Subcutaneous abdominal adipose tissue (tissue), 5 donors: ENCODE data around the gene REPS2.

ENCODE experiments used
- H3K27ac ChIP-seq: one replicate; pipeline ENCODE4 v1.7.0; 2013; ENCODE audit warnings: low read depth, mild to moderate bottlenecking, inconsistent platforms, low read length, moderate library complexity
- H3K27me3 ChIP-seq, 5 donors: one replicate each; pipeline ENCODE4 v1.7.0; 2013; ENCODE audit warnings: low read length in 5 of 5, inconsistent platforms in 1 of 5; ENCODE audit not compliant: control insufficient read depth in 5 of 5, insufficient read depth in 4 of 5
- H3K36me3 ChIP-seq, 5 donors: one replicate each; pipeline ENCODE4 v1.7.0; 2013; ENCODE audit warnings: low read length in 5 of 5; ENCODE audit not compliant: control insufficient read depth in 5 of 5, insufficient read depth in 5 of 5
- H3K4me1 ChIP-seq, 5 donors: one replicate each; pipeline ENCODE4 v1.7.0; 2013; ENCODE audit warnings: low read length in 5 of 5, mild to moderate bottlenecking in 3 of 5, moderate library complexity in 1 of 5; ENCODE audit not compliant: control insufficient read depth in 5 of 5, insufficient read depth in 5 of 5
- H3K4me3 ChIP-seq, 5 donors: one replicate each; pipeline ENCODE4 v1.7.0; 2013; ENCODE audit warnings: low read length in 5 of 5, low read depth in 1 of 5
- H3K9ac ChIP-seq, 5 donors: one replicate each; pipeline ENCODE4 v1.7.0; 2013; ENCODE audit warnings: low read length in 5 of 5, mild to moderate bottlenecking in 4 of 5, moderate library complexity in 3 of 5
- H3K9me3 ChIP-seq, 5 donors: one replicate each; pipeline ENCODE4 v1.7.0; 2013; ENCODE audit warnings: low read length in 5 of 5; ENCODE audit not compliant: control insufficient read depth in 5 of 5
- donor health status: healthy.
- donor health status: healthy.
- donor health status: healthy.
- donor health status: healthy.
- donor health status: healthy.

REPS2 gene

DNA sequence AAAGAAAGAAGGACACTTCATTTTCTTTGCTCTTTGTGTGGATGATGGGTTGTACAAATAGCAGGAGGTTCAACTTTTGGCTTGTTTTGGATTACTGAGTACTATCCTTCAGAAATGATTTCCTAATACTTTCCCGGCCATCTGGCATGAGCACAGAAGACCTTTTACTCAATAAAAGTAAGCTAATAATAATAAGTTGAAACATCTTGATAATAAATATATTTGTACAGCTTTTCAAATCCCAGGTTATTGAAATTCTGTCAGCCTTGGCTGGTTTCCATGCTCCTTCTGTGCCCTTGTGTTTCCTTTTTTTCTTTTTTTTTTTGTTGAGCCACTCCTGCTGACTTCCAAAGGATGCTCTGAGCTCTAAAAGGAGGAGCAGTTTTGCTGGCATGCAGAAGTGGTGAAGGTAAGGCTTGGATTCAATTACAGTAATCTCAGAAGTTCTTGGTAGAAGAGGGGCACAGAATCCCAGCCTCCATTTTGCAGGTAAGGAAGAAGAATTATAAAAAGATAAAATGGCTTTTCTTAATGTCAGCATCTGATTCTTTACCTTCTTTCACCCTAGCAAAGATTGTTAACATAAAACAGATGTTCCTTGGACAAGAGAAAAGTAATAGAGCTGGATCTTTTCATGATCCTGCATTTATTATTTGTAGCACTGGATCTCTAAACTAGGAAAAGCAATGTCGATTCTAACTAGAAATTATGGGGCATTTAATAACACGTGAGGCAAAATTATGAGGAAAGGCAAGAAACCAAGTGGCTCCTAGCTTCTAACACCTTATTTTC is 31.9 kb downstream of the REPS2 start:
- Histone ChIP-seq H3K36me3 (no peaks in the 10 kb centered on the region), H3K9ac (no peak overlapping the region), H3K27me3 (peaks cover 0 to 6% (median 0%) of the 10 kb centered on the region in 5 donors), H3K9me3 (peaks cover 0 to 5% (median 0%) of the 10 kb centered on the region in 5 donors), H3K4me3 (no peak overlapping the region), H3K27ac (no peak overlapping the region), H3K4me1 (peaks cover 0 to 2% (median 0%) of the 10 kb centered on the region in 5 donors)

DNA sequence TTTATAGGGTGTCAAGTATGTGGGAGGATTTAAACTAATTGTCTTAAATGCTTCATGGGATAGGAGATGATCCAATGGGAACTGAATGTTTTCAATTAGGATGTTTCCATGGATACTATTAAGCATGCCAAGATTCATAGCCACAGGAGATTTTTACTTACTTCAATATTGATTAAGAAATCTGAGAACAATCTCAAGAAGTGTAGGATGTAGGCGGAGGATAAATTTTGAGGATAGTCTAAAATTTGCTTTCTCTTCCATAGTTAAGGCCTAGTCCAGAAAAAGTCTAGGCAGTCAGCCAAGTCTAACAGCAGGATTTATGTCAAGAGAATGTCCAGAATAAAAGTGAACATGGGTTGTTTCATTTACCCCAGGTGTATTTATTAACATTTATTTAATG is 32.8 kb downstream of the REPS2 start:
- no peak overlapping the region for H3K27ac ChIP-seq
- no peak overlapping the region for H3K9ac ChIP-seq
- peaks cover 0 to 2% (median 0%) of the 10 kb centered on the region in 5 donors for H3K4me1 ChIP-seq
- H3K9me3 ChIP-seq = peaks cover 0 to 5% (median 0%) of the 10 kb centered on the region in 5 donors
- peaks cover 0 to 6% (median 0%) of the 10 kb centered on the region in 5 donors for H3K27me3 ChIP-seq
- no peak overlapping the region for H3K4me3 ChIP-seq
- H3K36me3 ChIP-seq = no peaks in the 10 kb centered on the region

DNA sequence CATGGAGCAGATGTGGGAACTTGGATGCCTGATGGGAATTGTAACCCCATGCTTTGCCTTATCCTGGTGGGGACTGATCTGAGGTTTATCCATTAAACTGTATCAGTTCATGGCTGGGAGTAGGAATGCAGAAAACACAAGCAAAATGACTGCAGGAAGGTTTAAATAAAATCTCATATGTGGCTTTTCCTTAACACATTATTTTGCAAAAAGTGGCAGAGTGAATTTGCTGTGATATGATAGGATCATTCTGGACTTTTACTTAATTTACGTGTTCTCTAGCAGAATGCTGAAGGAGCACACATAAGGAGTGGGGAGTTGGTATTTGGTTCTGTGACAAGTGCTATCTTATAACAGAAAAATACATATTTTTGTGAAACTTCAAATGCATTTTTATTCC is 34.8 kb downstream of the REPS2 start:
- peaks cover 0 to 6% (median 0%) of the 10 kb centered on the region in 5 donors for H3K27me3 ChIP-seq
- H3K27ac ChIP-seq = no peak overlapping the region
- peaks cover 0 to 5% (median 0%) of the 10 kb centered on the region in 5 donors for H3K9me3 ChIP-seq
- no peak overlapping the region for H3K9ac ChIP-seq
- H3K4me3 ChIP-seq = no peak overlapping the region
- peaks cover 0 to 2% (median 0%) of the 10 kb centered on the region in 5 donors for H3K4me1 ChIP-seq
- no peaks in the 10 kb centered on the region for H3K36me3 ChIP-seq

DNA sequence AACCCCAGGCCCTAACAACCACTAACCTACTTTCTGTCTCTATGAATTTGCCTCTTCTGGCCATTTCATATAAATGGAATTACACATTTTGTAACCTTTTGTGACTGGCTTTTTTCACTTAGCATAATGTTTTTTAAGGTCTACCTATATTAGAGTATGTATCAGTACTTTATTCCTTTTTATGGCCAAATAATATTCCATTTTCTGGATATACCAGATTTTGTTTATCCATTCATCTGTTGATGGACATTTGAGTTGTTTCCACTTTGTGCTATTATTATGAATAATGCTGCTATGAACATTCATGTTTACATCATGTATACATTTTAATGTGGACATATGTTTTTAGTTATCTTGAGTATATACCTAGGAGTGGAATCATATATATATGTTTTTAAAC is 35.5 kb downstream of the REPS2 start:
- no peak overlapping the region for H3K4me3 ChIP-seq
- H3K9ac ChIP-seq = no peak overlapping the region
- no peaks in the 10 kb centered on the region for H3K36me3 ChIP-seq
- H3K9me3 ChIP-seq = peaks cover 0 to 5% (median 0%) of the 10 kb centered on the region in 5 donors
- peaks cover 0 to 2% (median 0%) of the 10 kb centered on the region in 5 donors for H3K4me1 ChIP-seq
- no peak overlapping the region for H3K27ac ChIP-seq
- H3K27me3 ChIP-seq = peaks cover 0 to 9% (median 0%) of the 10 kb centered on the region in 5 donors

DNA sequence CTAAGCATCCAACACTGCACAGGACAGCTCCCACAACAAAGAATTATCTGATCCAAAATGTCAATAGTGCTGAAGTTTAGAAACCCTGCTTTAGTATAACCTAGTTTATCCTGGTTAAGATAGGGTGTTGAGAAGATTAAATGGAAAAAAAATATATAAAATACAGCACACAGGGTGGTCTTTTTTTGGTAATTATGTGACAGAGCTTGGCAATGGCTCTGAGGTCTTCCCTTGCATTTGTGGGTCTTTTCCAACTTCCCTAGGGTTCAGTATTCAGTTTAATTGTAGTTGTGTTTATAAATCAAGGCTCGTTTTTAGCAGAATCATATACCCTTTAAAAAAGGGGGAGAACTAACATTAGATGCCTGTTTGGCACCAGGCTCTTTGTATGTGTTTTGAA is 36.6 kb downstream of the REPS2 start:
- Histone ChIP-seq H3K36me3 (no peaks in the 10 kb centered on the region), H3K27me3 (peaks cover 0 to 10% (median 0%) of the 10 kb centered on the region in 5 donors), H3K27ac (no peak overlapping the region), H3K4me3 (no peak overlapping the region), H3K9me3 (peaks cover 0 to 5% (median 0%) of the 10 kb centered on the region in 5 donors), H3K9ac (no peak overlapping the region), H3K4me1 (peaks cover 0 to 2% (median 0%) of the 10 kb centered on the region in 5 donors)

DNA sequence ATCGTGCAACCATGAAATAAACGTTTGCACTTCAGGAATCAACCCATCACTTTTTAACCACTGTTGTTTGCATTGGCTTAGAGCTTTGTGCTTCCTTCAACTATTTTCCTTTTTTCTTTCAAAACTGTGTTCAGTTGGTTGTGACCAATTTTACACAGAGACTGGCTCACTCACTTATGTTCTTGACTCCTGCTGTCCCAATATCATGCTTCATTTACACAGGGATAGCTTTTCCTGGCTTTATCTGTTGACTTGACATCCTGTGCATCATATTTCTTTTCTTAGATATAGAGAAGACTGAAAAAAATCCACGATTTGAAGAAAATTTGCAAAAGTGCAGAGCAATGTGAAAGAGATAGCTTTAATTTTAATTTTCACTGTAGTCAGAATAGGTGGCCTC is 38.8 kb downstream of the REPS2 start:
- no peaks in the 10 kb centered on the region for H3K36me3 ChIP-seq
- H3K9ac ChIP-seq = no peak overlapping the region
- H3K9me3 ChIP-seq = peaks cover 0 to 5% (median 0%) of the 10 kb centered on the region in 5 donors
- no peaks in the 10 kb centered on the region for H3K4me1 ChIP-seq
- no peak overlapping the region for H3K4me3 ChIP-seq
- no peak overlapping the region for H3K27ac ChIP-seq
- H3K27me3 ChIP-seq = peaks cover 0 to 10% (median 0%) of the 10 kb centered on the region in 5 donors

DNA sequence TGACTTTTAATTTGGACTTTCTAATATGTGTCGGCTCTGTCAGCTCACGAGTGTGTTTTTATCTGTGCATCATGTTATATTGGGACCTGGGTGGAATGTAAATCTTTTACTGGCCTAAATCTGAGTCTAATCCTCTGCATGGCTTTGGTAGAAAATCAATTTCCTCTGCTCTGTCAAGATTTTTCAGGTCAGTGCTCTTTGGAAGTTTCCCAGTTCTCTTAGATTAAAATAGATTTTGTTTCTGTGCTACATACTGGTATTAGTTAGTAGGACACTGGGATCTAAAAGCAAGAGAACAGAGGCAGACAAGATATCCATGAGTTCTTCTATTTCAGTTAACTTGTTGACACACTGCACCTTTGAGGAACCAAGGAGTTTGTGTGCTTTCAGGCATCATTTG is 39.7 kb downstream of the REPS2 start:
- peaks cover 0 to 5% (median 0%) of the 10 kb centered on the region in 5 donors for H3K9me3 ChIP-seq
- H3K27ac ChIP-seq = no peak overlapping the region
- no peak overlapping the region for H3K9ac ChIP-seq
- H3K4me1 ChIP-seq = no peaks in the 10 kb centered on the region
- H3K27me3 ChIP-seq = peaks cover 0 to 10% (median 0%) of the 10 kb centered on the region in 5 donors
- no peaks in the 10 kb centered on the region for H3K36me3 ChIP-seq
- no peak overlapping the region for H3K4me3 ChIP-seq

DNA sequence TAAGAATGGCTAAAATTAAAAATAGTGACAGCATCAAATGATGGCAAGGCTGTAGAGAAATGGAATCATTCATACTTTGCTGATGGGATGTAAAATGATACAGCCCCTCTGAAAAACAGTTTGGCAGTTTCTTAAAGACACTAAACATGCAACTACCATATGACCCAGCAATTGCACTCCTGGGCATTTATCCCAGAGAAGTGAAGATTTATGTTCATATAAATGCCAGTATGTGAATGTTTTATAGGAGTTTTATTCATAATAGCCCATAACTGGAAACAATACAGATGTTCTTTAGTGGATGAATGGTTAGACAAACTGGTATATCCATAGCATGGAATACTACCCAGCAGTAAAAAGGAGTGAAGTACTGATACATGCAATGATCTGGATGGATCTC is 43.3 kb downstream of the REPS2 start:
- H3K27me3 ChIP-seq = peaks cover 0 to 7% (median 3%) of the 10 kb centered on the region in 5 donors
- H3K9me3 ChIP-seq = no peaks in the 10 kb centered on the region
- H3K4me1 ChIP-seq = no peaks in the 10 kb centered on the region
- no peak overlapping the region for H3K27ac ChIP-seq
- no peak overlapping the region for H3K4me3 ChIP-seq
- H3K36me3 ChIP-seq = no peaks in the 10 kb centered on the region
- no peak overlapping the region for H3K9ac ChIP-seq

DNA sequence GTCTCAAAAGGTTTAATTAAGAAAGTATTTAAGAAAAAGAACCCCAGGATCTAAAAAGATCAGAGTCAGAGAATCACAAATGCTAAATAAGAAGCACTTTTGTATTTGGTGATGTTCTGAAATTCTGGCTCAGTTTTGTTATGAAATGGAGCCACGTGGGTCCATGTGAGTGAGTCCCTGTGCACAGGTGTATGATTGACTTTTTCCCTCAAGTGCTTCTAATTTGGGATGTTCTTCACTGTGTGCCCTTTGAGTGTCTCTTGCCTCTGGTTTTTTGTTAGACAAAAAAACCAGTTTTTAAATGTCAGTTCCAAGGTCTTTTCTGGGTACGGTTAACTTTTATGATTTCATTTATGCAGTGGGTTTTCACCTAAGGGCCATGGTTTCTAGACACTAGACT is 44.4 kb downstream of the REPS2 start:
- Histone ChIP-seq H3K27me3 (peaks cover 0 to 12% (median 3%) of the 10 kb centered on the region in 5 donors), H3K4me1 (no peaks in the 10 kb centered on the region), H3K9me3 (no peaks in the 10 kb centered on the region), H3K4me3 (no peak overlapping the region), H3K27ac (no peak overlapping the region), H3K36me3 (no peaks in the 10 kb centered on the region), H3K9ac (no peak overlapping the region)

DNA sequence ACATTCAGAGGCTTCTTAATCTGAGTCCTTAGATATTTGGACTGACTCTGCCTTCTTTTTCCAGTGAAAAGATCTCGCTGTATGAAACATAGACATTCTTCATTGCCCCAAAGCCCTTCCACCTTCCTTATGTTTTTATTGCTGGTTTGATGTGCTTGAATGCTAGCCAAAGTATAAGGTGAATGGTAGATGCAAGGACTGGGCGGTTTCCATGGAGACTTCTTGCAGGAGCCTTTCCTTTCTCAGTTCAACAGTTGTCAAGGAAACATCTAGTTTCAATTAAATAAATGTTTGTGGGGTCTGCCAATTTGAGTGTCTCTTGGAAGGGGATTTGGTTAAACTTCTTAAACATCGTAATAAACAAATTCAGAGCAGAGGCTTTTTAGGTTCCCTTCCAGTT is 46.0 kb downstream of the REPS2 start:
- Histone ChIP-seq H3K9ac (no peak overlapping the region), H3K27me3 (peaks cover 0 to 15% (median 2%) of the 10 kb centered on the region in 5 donors), H3K4me3 (no peak overlapping the region), H3K4me1 (no peaks in the 10 kb centered on the region), H3K27ac (no peak overlapping the region), H3K9me3 (no peaks in the 10 kb centered on the region), H3K36me3 (no peaks in the 10 kb centered on the region)
